Chondrocyte (in vitro differentiated cells): ENCODE data around the gene ARHGAP27. TPM values are rescaled to one million over a fixed set of nuclear protein-coding genes. Genes with fewer than 3 reads are reported as not detected.
A peak's percentile ranks its signal among the peaks of the same experiment; 100 is the strongest.

ENCODE experiments used
- DNase-seq: peaks from one replicate; pipeline ENCODE4 v3.0.0; 2021; ENCODE audit warnings: mixed read lengths, low spot score
- H3K27ac Mint-ChIP-seq: one replicate; pipeline ENCODE4 v1.8.0; 2021; ENCODE audit warnings: mild to moderate bottlenecking, moderate library complexity, mixed read lengths; ENCODE audit not compliant: unreplicated experiment
- H3K27me3 Mint-ChIP-seq: 2 replicates; pipeline ENCODE4 v1.8.0; 2021; ENCODE audit warnings: low read depth, mixed read lengths
- H3K36me3 Mint-ChIP-seq: 2 replicates; pipeline ENCODE4 v1.8.0; 2021; ENCODE audit warnings: low read depth, mixed read lengths
- H3K4me1 Mint-ChIP-seq: 2 replicates; pipeline ENCODE4 v1.8.0; 2021; ENCODE audit warnings: low read depth, mild to moderate bottlenecking, mixed read lengths
- H3K4me3 Mint-ChIP-seq: one replicate; pipeline ENCODE4 v1.8.0; 2021; ENCODE audit warnings: mild to moderate bottlenecking, moderate library complexity, mixed read lengths; ENCODE audit not compliant: unreplicated experiment
- H3K9me3 Mint-ChIP-seq: 2 replicates; pipeline ENCODE4 v1.8.0; 2021; ENCODE audit warnings: low read depth, mixed read lengths
- total RNA-seq: library from RNA; stranded (reverse); gene quantifications from 3 replicates; pipeline ENCODE4 v1.2.1, GENCODE V29; 2021
- TF ChIP-seq, protein P1 (sequence below): fragments of 200-600 bp; sonication (generic); IDR thresholded peaks from 2 replicates; pipeline ENCODE4 v1.5.0; 2021; ENCODE audit warnings: antibody characterized with exemption, mild to moderate bottlenecking, moderate library complexity

The ARHGAP27 gene
- total RNA-seq, 1 donor from 2014 or later: 2.0 TPM

DNA sequence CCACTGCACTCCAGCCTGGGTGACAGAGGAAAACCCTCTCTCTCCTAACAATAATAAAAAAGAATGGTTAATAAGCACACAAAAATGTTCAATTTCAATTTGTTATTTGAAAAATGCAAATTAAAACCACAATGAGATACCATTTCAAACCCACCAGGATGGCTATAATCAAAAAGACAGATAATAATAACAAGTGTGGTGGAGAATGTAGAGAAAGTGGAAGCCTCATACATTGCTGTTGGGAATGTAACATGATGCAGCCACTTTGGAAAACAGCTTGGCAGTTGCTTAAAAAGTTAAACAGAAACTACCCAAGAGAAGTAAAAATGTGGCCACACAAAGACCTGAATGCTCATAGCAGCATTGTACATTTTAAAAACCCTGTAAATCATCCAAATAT, 64.0 kb downstream of the ARHGAP27 start:
- DNase-seq: no peak
- H3K36me3 Mint-ChIP-seq: no peaks in the 10 kb centered on the region
- H3K4me1 Mint-ChIP-seq: peaks cover 46% of the 10 kb centered on the region
- no peak overlapping the region for H3K4me3 Mint-ChIP-seq
- no peaks in the 10 kb centered on the region for H3K27me3 Mint-ChIP-seq
- no peaks in the 10 kb centered on the region for H3K9me3 Mint-ChIP-seq
- peak overlapping the region; percentile 32 for H3K27ac Mint-ChIP-seq
- TF ChIP-seq, protein P1, sequence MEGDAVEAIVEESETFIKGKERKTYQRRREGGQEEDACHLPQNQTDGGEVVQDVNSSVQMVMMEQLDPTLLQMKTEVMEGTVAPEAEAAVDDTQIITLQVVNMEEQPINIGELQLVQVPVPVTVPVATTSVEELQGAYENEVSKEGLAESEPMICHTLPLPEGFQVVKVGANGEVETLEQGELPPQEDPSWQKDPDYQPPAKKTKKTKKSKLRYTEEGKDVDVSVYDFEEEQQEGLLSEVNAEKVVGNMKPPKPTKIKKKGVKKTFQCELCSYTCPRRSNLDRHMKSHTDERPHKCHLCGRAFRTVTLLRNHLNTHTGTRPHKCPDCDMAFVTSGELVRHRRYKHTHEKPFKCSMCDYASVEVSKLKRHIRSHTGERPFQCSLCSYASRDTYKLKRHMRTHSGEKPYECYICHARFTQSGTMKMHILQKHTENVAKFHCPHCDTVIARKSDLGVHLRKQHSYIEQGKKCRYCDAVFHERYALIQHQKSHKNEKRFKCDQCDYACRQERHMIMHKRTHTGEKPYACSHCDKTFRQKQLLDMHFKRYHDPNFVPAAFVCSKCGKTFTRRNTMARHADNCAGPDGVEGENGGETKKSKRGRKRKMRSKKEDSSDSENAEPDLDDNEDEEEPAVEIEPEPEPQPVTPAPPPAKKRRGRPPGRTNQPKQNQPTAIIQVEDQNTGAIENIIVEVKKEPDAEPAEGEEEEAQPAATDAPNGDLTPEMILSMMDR: no peak

DNA sequence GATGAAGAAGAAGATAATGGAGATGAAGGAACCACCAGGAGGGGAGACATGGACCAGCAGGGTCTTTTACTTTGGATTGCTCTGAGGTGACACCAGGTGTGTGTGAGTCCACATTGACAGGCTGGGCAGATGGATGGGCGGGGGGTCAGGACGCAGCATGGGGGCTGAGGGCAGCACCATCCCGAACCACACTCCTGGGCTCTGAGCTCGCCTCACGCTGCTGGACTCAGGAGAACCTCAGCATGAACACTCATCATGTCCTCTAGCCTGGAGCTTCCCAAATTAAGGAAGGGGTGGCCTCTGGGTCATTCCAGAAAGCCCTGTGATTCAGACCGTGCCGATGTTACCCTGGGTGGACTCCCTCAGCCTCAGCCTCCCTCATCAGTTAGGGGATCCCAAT, 65.5 kb downstream of the ARHGAP27 start:
- Mint-ChIP-seq H3K4me1 (peaks cover 38% of the 10 kb centered on the region), H3K27me3 (no peaks in the 10 kb centered on the region), H3K9me3 (no peaks in the 10 kb centered on the region), H3K36me3 (peaks cover 2% of the 10 kb centered on the region), H3K27ac (no peak overlapping the region), H3K4me3 (no peak overlapping the region)
- TF ChIP-seq, protein P1: no peak
- no peak for DNase-seq

GRCh38 chr17:45366691-45367090, 66.0 kb downstream of the ARHGAP27 start:
- H3K4me3 Mint-ChIP-seq: no peak overlapping the region

DNA sequence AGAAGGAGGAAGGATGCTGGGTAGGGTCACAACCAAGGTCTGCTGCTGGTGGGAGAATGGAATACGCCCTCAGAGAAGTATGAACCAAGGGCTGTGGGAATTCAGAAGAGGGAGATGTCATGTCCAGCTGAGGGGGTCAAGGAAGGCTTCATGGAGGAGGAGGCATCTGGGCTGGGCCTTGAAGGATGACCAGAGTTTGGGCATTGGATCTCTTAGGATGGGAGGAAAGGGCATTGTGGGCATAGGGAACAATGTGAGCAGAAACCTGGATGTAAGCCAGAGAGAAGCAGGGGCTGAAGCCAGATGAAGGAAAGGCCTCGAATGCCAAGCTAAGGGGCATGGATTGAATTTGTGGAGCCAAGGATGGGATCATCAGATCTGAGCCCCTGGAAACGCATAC, 66.6 kb downstream of the ARHGAP27 start:
- H3K36me3 Mint-ChIP-seq: peaks cover 2% of the 10 kb centered on the region
- no peak for DNase-seq
- H3K9me3 Mint-ChIP-seq: no peaks in the 10 kb centered on the region
- no peak overlapping the region for H3K4me3 Mint-ChIP-seq
- H3K27me3 Mint-ChIP-seq: no peaks in the 10 kb centered on the region
- H3K4me1 Mint-ChIP-seq: peaks cover 29% of the 10 kb centered on the region
- TF ChIP-seq, protein P1: no peak
- no peak overlapping the region for H3K27ac Mint-ChIP-seq

More at GRCh38 chr17:45366691-45367090, 66.0 kb downstream of the ARHGAP27 start:
- Mint-ChIP-seq H3K27me3 (no peaks in the 10 kb centered on the region), H3K4me1 (peaks cover 33% of the 10 kb centered on the region), H3K27ac (no peak overlapping the region), H3K36me3 (peaks cover 2% of the 10 kb centered on the region), H3K9me3 (no peaks in the 10 kb centered on the region)
- DNase-seq: no peak
- TF ChIP-seq, protein P1: no peak

DNA sequence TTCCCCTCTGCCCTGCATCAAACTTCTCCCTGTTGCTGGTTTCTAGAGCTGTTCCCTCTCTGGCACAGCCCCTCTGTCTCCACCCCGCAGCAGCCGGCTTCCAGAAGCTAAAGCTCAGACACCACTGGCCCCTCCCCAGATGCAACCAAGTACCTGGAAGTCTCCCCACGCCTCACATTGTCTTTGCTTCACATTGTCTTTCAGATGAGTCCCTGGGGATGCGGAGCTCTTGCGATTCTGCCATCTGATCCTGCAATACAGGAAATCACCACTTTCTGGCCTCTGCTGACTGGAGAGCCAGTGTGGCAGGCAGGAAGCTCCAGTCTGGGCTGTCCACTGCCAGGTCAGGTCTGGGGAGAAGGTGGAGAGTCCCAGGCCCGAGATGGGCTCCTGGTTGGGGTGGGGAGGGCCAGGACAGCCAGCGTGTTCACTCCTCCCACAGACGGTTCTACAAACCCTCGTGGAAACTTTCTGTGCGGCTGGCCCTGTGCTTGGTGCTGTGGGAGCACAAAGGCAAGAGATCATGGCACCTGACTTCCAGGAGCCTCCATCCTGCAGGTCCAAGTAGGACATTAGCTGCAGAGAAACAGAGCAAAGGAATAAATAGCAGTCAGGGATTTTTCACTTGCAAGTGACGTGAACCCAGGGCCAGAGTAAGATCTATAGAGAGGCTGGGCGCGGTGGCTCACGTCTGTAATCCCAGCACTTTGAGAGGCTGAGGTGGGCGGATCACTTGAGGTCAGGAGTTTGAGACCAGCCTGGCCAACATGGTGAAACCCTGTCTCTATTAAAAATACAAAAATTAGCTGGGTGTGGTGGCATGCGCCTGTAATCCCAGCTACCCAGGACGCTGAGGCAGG, 67.9 kb downstream of the ARHGAP27 start:
- peaks cover 23% of the 10 kb centered on the region for H3K4me1 Mint-ChIP-seq
- H3K27me3 Mint-ChIP-seq: no peaks in the 10 kb centered on the region
- no peaks in the 10 kb centered on the region for H3K9me3 Mint-ChIP-seq
- H3K36me3 Mint-ChIP-seq: peaks cover 2% of the 10 kb centered on the region
- no peak overlapping the region for H3K27ac Mint-ChIP-seq
- no peak for DNase-seq
- TF ChIP-seq, protein P1: no peak
- H3K4me3 Mint-ChIP-seq: no peak overlapping the region
